Urinary bladder (tissue), 4 donors: ENCODE results near the gene OS9. TPM values are rescaled to one million over a fixed set of nuclear protein-coding genes. Genes with fewer than 3 reads are reported as not detected.
"Not testable (repeated sequence)": the region's sequence is repeated elsewhere in the genome, so short reads cannot be mapped to it uniquely, and the experiment has no call there.

ENCODE experiments used
- DNase-seq: peaks from one replicate; pipeline ENCODE4 v3.0.0-alpha.2; 2015; ENCODE audit errors: extremely low spot score
- H3K27ac ChIP-seq: one replicate; pipeline ENCODE4 v1.5.1; 2013; ENCODE audit warnings: low read depth, mild to moderate bottlenecking, moderate library complexity
- H3K36me3 ChIP-seq: one replicate; pipeline ENCODE4 v1.6.1; 2013; ENCODE audit warnings: mild to moderate bottlenecking, moderate library complexity; ENCODE audit not compliant: insufficient read depth
- H3K4me1 ChIP-seq: one replicate; pipeline ENCODE4 v1.6.1; 2013; ENCODE audit warnings: mild to moderate bottlenecking, moderate library complexity; ENCODE audit not compliant: insufficient read depth
- H3K4me3 ChIP-seq: one replicate; pipeline ENCODE4 v1.5.1; 2013; ENCODE audit warnings: low read depth, low read length
- WGBS: extraction: QIAGEN DNeasy Blood & Tissue Kit; methylation state at CpG from one replicate; pipeline ENCODE4 v1.1.7; 2013; 5-methylcytosine and 5-hydroxymethylcytosine counted together
- polyA plus RNA-seq: library from polyadenylated mRNA; stranded (reverse); fragments of 200-250 nt; gene quantifications from one replicate; pipeline ENCODE4 v1.2.3, GENCODE V29; 2013
- total RNA-seq: library from RNA; depleted of rRNA; stranded (reverse); fragments of >200 nt; gene quantifications from one replicate; pipeline ENCODE4 v1.2.3, GENCODE V29; 2014
- donor health status: healthy with polysubstance abuse.
- donor health status: healthy.

OS9 gene, protein sequence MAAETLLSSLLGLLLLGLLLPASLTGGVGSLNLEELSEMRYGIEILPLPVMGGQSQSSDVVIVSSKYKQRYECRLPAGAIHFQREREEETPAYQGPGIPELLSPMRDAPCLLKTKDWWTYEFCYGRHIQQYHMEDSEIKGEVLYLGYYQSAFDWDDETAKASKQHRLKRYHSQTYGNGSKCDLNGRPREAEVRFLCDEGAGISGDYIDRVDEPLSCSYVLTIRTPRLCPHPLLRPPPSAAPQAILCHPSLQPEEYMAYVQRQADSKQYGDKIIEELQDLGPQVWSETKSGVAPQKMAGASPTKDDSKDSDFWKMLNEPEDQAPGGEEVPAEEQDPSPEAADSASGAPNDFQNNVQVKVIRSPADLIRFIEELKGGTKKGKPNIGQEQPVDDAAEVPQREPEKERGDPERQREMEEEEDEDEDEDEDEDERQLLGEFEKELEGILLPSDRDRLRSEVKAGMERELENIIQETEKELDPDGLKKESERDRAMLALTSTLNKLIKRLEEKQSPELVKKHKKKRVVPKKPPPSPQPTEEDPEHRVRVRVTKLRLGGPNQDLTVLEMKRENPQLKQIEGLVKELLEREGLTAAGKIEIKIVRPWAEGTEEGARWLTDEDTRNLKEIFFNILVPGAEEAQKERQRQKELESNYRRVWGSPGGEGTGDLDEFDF
- total RNA-seq (137 TPM), polyA plus RNA-seq (257 TPM)

DNA sequence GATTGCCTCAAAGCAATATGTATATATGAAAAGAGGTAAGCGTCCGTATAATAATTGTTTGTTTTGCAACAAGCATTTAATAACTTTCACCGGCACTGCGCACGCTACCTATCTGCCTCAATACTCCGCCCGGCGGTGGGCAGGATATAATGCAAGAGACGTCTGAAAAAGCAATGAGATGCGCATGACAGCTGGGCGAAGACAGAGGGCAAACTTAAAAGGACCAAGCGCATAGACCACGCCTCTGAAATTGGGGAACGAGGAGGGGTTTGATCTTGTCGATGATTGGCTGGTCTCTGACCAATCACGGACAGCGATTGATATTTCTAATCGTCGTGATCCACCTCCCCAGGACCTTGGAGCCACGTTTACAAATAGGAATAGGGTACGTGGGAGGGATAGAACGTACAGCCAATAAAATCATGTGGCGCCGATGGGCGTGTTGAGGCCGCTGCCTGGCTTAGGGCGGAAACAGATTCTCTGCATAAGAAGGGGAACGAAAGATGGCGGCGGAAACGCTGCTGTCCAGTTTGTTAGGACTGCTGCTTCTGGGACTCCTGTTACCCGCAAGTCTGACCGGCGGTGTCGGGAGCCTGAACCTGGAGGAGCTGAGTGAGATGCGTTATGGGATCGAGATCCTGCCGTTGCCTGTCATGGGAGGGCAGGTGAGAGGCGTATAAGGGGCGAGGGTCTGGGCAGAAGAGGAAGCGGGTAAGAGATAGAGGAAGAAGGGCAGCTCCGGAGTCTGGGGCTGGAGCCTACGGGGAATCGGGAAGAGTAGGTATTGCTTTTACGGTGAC is at the start of gene OS9:
Gene OS9, plus strand, starts transcription at position 474 of the 800 bp plus-strand sequence. Its CDS starts 30 bp downstream, at position 504.
- DNase-seq: peak; percentile 99
- under 1% methylated on average over 45 of the region's 45 CpGs for WGBS
- no peaks in the 10 kb centered on the region for H3K36me3 ChIP-seq
- peak within 1 kb of the TSS; percentile 13 for H3K27ac ChIP-seq
- peak within 1 kb of the TSS; percentile 65 for H3K4me3 ChIP-seq
- H3K4me1 ChIP-seq: no peaks in the 10 kb centered on the region

DNA sequence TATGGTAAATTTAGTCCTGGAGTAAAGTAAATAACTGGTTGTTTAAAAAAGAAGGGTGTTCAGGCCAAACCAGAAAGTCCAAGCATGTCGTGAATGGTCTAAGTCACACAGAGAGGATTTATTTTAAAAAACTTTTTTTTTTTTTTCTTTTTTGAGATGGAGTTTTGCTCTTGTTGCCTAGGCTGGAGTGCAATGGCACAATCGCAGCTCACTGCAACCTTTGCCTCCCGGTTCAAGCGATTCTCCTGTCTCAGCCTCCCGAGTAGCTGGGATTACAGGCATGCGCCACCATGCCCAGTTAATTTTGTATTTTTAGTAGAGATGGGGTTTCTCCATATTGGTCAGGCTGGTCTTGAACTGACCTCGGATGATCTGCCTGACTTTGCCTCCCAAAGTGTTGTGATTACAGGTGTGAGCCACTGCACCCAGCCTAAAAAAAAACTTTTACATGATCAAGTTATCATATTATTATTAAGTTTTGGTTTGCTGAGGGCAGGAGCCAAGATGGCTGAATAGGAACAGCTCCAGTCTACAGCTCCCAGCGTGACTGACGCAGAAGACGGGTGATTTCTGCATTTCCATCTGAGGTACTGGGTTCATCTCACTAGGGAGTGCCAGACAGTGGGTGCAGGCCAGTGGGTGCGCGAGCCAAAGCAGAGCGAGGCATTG is 47.8 kb upstream of the OS9 start:
- H3K36me3 ChIP-seq, H3K4me1 ChIP-seq, H3K4me3 ChIP-seq, DNase-seq, H3K27ac ChIP-seq: not testable (repeated sequence)
- 71% methylated on average over 13 of the region's 13 CpGs for WGBS

DNA sequence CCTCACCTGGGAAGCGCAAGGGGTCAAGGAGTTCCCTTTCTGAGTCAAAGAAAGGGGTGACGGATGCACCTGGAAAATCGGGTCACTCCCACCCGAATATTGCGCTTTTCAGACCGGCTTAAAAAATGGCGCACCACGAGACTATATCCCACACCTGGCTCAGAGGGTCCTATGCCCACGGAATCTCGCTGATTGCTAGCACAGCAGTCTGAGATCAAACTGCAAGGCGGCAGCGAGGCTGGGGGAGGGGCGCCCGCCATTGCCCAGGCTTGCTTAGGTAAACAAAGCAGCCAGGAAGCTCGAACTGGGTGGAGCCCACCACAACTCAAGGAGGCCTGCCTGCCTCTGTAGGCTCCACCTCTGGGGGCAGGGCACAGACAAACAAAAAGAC is 47.3 kb upstream of the OS9 start:
- H3K27ac ChIP-seq, DNase-seq, H3K4me3 ChIP-seq, H3K36me3 ChIP-seq, H3K4me1 ChIP-seq: not testable (repeated sequence)
- WGBS: 89% methylated on average over 10 of the region's 15 CpGs

DNA sequence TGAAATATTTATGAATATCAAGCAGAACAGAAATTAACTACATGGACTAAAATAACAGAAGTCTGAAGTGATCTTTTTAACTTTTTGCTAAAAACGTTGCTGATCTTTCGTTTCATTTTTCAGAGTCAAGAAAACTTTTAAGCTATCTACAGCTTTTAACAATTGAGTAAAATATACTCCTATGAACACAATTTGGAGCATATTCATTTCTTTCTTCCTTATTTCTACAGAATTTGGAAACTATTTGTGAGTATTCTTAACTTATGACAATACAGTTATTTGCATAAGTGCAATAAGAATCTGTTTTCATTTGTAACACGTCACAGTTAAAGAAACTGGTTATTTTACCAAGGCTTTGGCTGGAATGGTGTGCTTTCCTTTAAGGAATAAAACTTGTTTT is 39.9 kb upstream of the OS9 start:
- no peaks in the 10 kb centered on the region for H3K4me1 ChIP-seq
- WGBS: 60% methylated on average over 3 of the region's 3 CpGs
- H3K27ac ChIP-seq: no peak overlapping the region
- no peak overlapping the region for H3K4me3 ChIP-seq
- H3K36me3 ChIP-seq: no peaks in the 10 kb centered on the region
- no peak for DNase-seq

DNA sequence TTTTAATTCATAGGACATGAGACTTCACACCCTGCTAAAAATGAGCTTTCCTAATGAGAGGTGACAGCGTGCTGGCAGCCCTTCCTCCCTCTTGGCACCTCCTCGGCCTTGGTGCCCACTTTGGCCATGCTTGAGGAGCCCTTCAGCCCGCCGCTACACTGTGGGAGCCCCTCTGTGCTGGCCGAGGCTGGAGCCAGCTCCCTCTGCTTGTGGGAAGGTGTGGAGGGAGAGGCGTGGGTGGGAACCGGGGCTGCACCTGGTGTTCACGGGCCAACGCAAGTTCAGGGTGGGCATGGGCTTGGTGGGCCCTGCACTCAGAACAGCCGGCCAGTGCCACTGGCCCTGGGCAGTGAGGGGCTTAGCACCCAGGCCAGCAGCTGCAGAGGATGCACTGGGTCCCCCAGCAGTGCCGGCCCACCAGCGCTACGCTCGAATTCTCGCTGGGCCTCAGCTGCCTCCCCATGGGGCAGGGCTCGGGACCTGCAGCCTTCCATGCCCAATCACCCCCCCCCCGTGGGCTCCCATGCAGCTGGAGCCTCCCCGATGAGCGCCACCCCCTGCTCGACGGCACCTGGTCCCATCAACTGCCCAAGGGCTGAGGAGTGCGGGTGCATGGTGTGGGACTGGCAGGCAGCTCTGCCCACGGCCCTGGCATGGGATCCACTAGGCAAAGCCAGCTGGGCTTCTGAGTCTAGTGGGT is 38.2 kb upstream of the OS9 start:
- DNase-seq: no peak
- Histone ChIP-seq H3K27ac (no peak overlapping the region), H3K4me1 (no peaks in the 10 kb centered on the region), H3K4me3 (no peak overlapping the region), H3K36me3 (no peaks in the 10 kb centered on the region)
- 84% methylated on average over 23 of the region's 23 CpGs for WGBS

DNA sequence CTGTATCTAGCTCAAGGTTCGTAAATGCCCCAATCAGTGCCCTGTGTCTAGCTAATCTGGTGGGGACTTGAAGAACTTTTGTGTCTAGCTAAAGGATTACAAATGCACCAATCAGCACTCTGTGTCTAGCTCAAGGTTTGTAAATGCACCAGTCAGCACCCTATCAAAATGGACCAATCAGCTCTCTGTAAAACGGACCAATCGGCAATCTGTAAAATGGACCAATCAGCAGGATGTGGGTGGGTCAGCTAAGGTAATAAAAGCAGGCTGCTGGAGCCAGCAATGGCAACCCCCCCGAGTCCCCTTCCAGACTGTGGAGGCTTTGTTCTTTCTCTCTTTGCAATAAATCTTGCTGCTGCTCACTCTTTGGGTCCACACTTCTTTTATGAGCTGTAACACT is 37.5 kb upstream of the OS9 start:
- H3K4me1 ChIP-seq, H3K4me3 ChIP-seq, H3K36me3 ChIP-seq, H3K27ac ChIP-seq, DNase-seq: not testable (repeated sequence)
- WGBS: 77% methylated on average over 4 of the region's 4 CpGs

DNA sequence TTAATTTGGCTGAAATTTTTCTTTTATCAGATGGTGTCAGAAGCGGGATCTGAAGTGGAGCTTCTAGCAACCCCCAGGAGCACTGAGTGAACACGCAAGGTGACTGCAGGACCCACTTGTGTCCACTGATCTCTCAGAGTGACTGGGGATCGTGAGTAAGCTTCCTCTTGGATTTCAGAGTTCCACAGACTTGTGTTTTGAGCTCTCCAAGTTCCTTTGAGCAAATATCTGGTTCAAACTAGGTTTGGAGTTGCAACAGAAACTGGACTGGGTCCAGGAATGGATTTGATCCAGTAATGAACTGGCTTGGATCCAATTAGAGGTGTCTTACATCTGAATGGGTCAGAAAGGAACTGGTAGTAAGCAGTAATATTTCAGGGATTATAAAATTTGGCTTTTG is 36.2 kb upstream of the OS9 start:
- H3K27ac ChIP-seq: no peak overlapping the region
- no peaks in the 10 kb centered on the region for H3K4me1 ChIP-seq
- DNase-seq: no peak
- no peak overlapping the region for H3K4me3 ChIP-seq
- WGBS: 55% methylated on average over 3 of the region's 3 CpGs
- H3K36me3 ChIP-seq: no peaks in the 10 kb centered on the region

DNA sequence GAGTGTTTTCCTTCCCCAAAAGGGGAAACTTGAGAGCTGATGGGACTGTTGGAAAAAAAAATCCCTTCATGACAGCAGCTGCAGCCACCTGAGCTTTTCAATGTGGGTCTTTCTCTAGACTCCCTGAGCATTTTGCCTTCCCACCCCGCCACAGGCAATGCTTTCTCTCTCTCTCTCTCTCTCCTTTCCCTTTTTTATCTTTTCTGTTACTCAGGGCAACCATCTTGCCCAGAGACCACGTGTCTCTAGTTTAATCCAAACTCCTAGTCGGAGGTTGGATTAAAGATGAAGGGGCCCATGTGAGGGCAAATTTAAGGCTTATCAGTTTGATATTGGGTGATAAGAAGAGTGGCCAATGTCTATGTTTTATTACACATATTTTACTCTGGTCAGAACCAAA is 35.0 kb upstream of the OS9 start:
- no peaks in the 10 kb centered on the region for H3K4me1 ChIP-seq
- no peak overlapping the region for H3K27ac ChIP-seq
- 32% methylated on average over 3 of the region's 3 CpGs for WGBS
- no peak for DNase-seq
- no peak overlapping the region for H3K4me3 ChIP-seq
- no peaks in the 10 kb centered on the region for H3K36me3 ChIP-seq

DNA sequence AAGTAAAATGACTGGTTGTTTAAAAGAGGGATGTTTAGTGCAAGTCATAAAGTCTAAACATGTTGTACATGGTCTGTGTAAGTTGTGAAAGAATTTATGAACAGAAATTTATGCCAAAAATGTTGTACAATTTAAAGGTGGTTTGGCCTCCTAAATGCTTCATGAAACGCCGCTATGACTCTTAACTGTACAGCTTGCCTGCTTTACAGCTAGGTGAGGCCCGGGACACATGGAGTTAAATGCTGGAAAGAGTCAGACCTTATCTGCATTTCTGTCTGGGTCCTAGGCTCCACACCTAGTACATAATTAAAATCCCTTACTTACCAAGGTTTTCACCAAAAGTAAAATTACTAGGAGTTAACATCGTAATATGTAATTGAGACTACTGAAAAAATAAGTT is 32.6 kb upstream of the OS9 start:
- H3K4me3 ChIP-seq: no peak overlapping the region
- no peaks in the 10 kb centered on the region for H3K4me1 ChIP-seq
- DNase-seq: no peak
- no peaks in the 10 kb centered on the region for H3K36me3 ChIP-seq
- H3K27ac ChIP-seq: no peak overlapping the region
- WGBS: 87% methylated on average over 4 of the region's 4 CpGs

DNA sequence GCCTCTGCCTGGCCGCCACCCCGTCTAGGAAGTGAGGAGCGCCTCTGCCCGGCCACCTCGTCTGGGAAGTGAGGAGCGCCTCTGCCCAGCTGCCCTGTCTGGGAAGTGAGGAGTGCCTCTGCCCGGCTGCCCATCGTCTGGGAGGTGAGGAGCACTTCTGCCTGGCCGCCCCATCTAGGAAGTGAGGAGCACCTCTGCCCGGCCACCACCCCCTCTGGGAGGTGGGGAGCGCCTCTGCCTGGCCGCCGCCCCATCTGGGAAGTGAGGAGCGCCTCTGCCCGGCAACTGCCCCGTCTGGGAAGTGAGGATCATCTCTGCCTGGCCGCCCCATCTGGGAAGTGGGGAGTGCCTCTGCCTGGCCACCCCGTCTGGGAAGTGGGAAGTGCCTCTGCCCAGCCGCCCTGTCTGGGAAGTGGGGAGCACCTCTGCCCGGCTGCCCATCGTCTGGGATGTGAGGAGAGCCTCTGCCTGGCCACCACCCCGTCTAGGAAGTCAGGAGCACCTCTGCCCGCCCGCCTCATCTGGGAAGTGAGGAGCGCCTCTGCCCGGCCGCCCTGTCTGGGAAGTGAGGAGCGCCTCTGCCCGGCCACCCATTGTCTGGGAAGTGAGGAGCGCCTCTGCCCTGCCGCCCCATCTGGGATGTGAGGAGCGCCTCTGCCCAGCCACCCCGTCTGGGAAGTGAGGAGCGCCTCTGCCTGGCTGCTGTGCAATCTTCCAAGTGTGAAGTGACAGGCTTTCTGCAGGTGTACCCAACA is 28.7 kb upstream of the OS9 start:
- not testable (repeated sequence) for H3K4me3 ChIP-seq, H3K4me1 ChIP-seq, H3K27ac ChIP-seq, DNase-seq, H3K36me3 ChIP-seq
- WGBS: 88% methylated on average over 34 of the region's 34 CpGs

DNA sequence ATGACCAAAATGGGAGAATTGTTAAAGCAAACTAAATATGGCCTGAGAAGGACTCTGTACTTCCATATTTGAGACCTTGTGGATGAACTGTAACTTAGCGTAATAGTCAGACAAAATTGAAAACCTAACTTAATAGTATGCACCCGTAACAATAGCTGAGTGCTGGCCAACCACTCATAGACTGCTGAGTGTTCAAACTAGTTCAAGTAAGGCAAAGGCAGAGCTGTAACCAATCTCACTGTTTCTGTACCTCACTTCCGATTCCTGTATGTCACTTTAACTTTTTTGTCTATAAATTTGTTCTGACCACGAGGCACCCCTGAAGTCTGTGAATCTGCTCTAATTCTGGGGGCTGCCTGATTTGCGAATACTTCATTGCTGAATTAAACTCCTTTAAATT is 27.0 kb upstream of the OS9 start:
- WGBS: 82% methylated on average over 5 of the region's 5 CpGs
- DNase-seq: no peak
- H3K36me3 ChIP-seq: no peaks in the 10 kb centered on the region
- H3K27ac ChIP-seq: no peak overlapping the region
- no peak overlapping the region for H3K4me3 ChIP-seq
- no peaks in the 10 kb centered on the region for H3K4me1 ChIP-seq

DNA sequence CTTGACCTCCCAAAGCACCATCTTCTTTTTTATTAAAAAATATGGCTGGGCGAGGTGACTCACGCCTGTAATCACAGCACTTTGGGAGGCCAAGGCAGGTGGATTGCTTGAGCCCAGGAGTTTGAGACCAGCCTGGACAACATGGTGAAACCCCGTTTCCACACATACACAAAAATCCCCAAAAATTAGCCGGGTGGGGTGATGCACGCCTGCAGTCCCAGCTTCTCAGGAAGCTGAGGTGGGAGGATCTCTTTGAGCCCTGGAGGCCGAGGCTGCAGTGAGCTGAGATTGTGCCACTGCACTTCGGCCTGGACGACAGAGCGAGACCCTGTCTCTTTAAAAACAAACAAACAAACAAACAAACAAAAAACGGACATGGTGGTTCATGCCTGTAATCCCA is 24.2 kb upstream of the OS9 start:
- not testable (repeated sequence) for DNase-seq, H3K4me1 ChIP-seq, H3K4me3 ChIP-seq, H3K36me3 ChIP-seq, H3K27ac ChIP-seq
- WGBS: 86% methylated on average over 10 of the region's 10 CpGs
